Stomach (tissue), 9 donors: ENCODE measurements around the gene CLCA1. TPM values are rescaled to one million over a fixed set of nuclear protein-coding genes. Genes with fewer than 3 reads are reported as not detected.

Source experiments
- DNase-seq, 2 donors: peaks; one replicate each; pipeline versions ENCODE4 v3.0.0 to v3.0.0-alpha.2; 2013 to 2019
- H3K27ac ChIP-seq, 5 donors: fragments of 200-600 bp in 4 of 5; sonication (generic) in 4 of 5; one replicate each; pipeline ENCODE4 v1.5.1; 2013 to 2019; ENCODE audit warnings: mild to moderate bottlenecking in 1 of 5, moderate library complexity in 1 of 5
- H3K27me3 ChIP-seq, 3 donors: fragments of 200-600 bp; sonication (generic); one replicate each; pipeline ENCODE4 v1.5.1; 2017 to 2019; ENCODE audit warnings: mixed run types in 1 of 3
- H3K36me3 ChIP-seq, 4 donors: fragments of 200-600 bp; sonication (generic); 1 replicate in 3 of 4; 2 replicates in 1 of 4; pipeline ENCODE4 v1.5.1; 2016 to 2019
- H3K4me1 ChIP-seq, 4 donors: fragments of 200-600 bp; sonication (generic); one replicate each; pipeline ENCODE4 v1.5.1; 2016 to 2019
- H3K4me3 ChIP-seq, 4 donors: fragments of 200-600 bp; sonication (generic) in 3 of 4; one replicate each; pipeline ENCODE4 v1.5.1; 2016 to 2019; ENCODE audit warnings: mild to moderate bottlenecking in 1 of 4
- H3K9me3 ChIP-seq, 4 donors: fragments of 200-600 bp; sonication (generic); one replicate each; pipeline ENCODE4 v1.5.1; 2016 to 2019
- EP300 ChIP-seq: sonication (generic); formaldehyde crosslinking; IDR thresholded peaks from one replicate; pipeline ENCODE4 v1.6.1; 2017; ENCODE audit warnings: antibody characterized with exemption
- POLR2A ChIP-seq, 4 donors: fragments of 450-650 bp; IDR thresholded peaks; one replicate each; pipeline ENCODE4 v1.6.1; 2016; ENCODE audit warnings: antibody characterized with exemption in 4 of 4, control low read depth in 2 of 4, mild to moderate bottlenecking in 1 of 4, moderate library complexity in 1 of 4
- POLR2AphosphoS5 ChIP-seq, 3 donors: sonication (generic); formaldehyde crosslinking; IDR thresholded peaks; one replicate each; pipeline ENCODE4 v1.6.1; 2016; ENCODE audit warnings: antibody characterized with exemption in 3 of 3
- WGBS, 5 donors: extraction: QIAGEN DNeasy Blood & Tissue Kit in 3 of 5; methylation state at CpG; one replicate each; pipeline versions ENCODE4 v1.1.5 to v1.1.7; 2013 to 2018; 5-methylcytosine and 5-hydroxymethylcytosine counted together
- intact Hi-C: fragments of 100-400 bp; cut with DNase I; formaldehyde crosslinking; loops from one replicate; pipeline ENCODE4 v1.15.1; 2023; ENCODE audit warnings: low total_unique reads
- polyA plus RNA-seq, 3 donors: library from polyadenylated mRNA; stranded (reverse); fragments of 200-250 nt; gene quantifications; one replicate each; pipeline ENCODE4 v1.2.3, GENCODE V29; 2013
- total RNA-seq, 5 donors: library from RNA; depleted of rRNA; stranded (reverse); fragments of >200 nt; gene quantifications; one replicate each; pipeline versions ENCODE4 v1.1.0 to v1.2.3, GENCODE V29; 2014 to 2016
- TF ChIP-seq, protein P1 (sequence below), 7 experiments: fragments of 450-650 bp in 4 of 7; fragments of 200-600 bp in 3 of 7; sonication (generic) in 3 of 7; IDR thresholded peaks; one replicate each; pipeline ENCODE4 v1.5.1; 2016 to 2019; ENCODE audit warnings: antibody characterized with exemption in 7 of 7, control low read depth in 2 of 7, mild to moderate bottlenecking in 1 of 7
- donor health status: healthy with polysubstance abuse.
- donor health status: Bipolar disorder and iron deficiency.
- donor health status: healthy.

CLCA1 gene
- total and polyA plus RNA-seq, 8 donors: 0.12 to 89.8 (median 13.0) TPM; not detected in 4

DNA sequence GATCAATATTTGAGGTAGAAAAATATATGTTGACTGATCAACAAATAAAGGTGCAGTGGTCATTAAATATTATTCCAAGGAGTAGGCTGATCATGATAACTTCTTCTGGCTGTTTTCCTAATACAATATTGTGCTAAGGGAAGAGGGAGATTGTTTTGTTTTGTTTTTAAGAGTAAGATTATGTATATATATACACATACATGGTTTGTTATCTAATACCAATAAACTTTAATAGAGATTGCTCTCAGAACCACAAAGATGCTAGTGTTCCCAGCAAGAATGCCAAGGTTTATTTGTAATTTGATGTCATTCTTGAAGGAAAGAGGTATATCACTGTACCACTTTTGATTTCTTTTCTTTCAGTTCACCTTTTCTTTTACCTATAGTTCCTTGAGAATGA, 34.7 kb upstream of the CLCA1 start:
- intact Hi-C loops: no loop called here
- Histone ChIP-seq H3K9me3 (no peaks in the 10 kb centered on the region), H3K36me3 (no peaks in the 10 kb centered on the region), H3K4me1 (peaks cover 3 to 37% (median 7%) of the 10 kb centered on the region in 4 donors), H3K4me3 (no peak overlapping the region), H3K27me3 (peaks cover 0 to 63% (median 15%) of the 10 kb centered on the region in 3 donors), H3K27ac (no peak overlapping the region)
- no peak for DNase-seq
- TF ChIP-seq POLR2AphosphoS5 (IDR thresholded peaks at IDR 0.05): no peak
- no peak for TF ChIP-seq EP300
- TF ChIP-seq POLR2A (IDR thresholded peaks at IDR 0.05): no peak

DNA sequence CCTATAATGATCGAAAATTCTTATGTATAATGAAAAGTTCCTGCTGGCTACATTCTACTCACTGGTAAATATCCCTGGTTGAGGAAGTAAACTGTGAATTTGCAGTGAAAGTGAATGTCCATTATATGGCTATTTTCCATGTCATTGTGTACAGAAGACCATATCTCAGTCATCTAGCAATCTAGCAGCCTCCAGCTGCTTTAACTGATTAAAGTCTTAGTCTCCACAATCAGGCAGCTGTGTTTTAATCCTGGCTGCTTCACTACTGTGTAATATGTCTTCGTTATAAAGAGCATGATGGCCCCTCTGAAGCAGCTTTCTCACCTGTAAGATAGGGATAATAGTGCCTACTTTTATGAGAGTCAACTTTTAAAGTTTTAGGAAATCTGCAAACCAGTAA, 33.4 kb upstream of the CLCA1 start:
- Histone ChIP-seq H3K4me1 (peaks cover 2 to 24% (median 4%) of the 10 kb centered on the region in 4 donors), H3K27ac (no peak overlapping the region), H3K36me3 (no peaks in the 10 kb centered on the region), H3K4me3 (no peak overlapping the region), H3K9me3 (no peaks in the 10 kb centered on the region), H3K27me3 (peaks cover 0 to 74% (median 20%) of the 10 kb centered on the region in 3 donors)
- no peak for TF ChIP-seq EP300
- TF ChIP-seq, protein P1, sequence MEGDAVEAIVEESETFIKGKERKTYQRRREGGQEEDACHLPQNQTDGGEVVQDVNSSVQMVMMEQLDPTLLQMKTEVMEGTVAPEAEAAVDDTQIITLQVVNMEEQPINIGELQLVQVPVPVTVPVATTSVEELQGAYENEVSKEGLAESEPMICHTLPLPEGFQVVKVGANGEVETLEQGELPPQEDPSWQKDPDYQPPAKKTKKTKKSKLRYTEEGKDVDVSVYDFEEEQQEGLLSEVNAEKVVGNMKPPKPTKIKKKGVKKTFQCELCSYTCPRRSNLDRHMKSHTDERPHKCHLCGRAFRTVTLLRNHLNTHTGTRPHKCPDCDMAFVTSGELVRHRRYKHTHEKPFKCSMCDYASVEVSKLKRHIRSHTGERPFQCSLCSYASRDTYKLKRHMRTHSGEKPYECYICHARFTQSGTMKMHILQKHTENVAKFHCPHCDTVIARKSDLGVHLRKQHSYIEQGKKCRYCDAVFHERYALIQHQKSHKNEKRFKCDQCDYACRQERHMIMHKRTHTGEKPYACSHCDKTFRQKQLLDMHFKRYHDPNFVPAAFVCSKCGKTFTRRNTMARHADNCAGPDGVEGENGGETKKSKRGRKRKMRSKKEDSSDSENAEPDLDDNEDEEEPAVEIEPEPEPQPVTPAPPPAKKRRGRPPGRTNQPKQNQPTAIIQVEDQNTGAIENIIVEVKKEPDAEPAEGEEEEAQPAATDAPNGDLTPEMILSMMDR (IDR thresholded peaks at IDR 0.05): no peak
- TF ChIP-seq POLR2AphosphoS5 (IDR thresholded peaks at IDR 0.05): no peak
- TF ChIP-seq POLR2A (IDR thresholded peaks at IDR 0.05): no peak
- 10 to 53% (median 25%) methylated on average over 2 of the region's 2 CpGs for WGBS, 5 donors
- intact Hi-C loops: no loop called here
- DNase-seq: no peak

DNA sequence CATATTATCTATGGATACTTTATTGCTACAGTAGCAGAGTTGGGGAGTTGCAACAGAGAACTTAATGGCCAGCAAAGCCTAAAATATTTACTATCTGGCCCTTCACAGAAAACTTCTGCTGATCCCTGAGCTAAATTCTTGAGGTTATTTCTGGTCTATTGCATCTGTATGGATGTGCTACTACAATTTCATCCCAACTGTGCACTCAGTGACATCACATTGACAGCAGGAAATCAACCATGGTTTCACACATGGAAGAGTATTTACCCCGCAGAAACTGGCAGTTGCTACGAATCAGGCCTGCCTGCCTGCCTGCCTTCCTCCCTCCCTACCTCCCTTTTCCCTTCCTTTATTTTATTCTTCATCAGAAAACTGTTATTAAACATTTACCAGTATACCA, 32.7 kb upstream of the CLCA1 start:
- intact Hi-C loops: no loop called here
- H3K4me1 ChIP-seq: peaks cover 0 to 19% (median 2%) of the 10 kb centered on the region in 4 donors
- no peaks in the 10 kb centered on the region for H3K36me3 ChIP-seq
- H3K27me3 ChIP-seq: peaks cover 0 to 72% (median 20%) of the 10 kb centered on the region in 3 donors
- H3K27ac ChIP-seq: no peak overlapping the region
- no peaks in the 10 kb centered on the region for H3K9me3 ChIP-seq
- WGBS, 5 donors: 63 to 80% (median 69%) methylated on average over 2 of the region's 2 CpGs
- peak in 1 of 2 donors; percentile 23 for DNase-seq
- H3K4me3 ChIP-seq: no peak overlapping the region
- TF ChIP-seq, protein P1 (IDR thresholded peaks at IDR 0.05): no peak
- TF ChIP-seq EP300: no peak
- TF ChIP-seq POLR2AphosphoS5 (IDR thresholded peaks at IDR 0.05): no peak
- TF ChIP-seq POLR2A (IDR thresholded peaks at IDR 0.05): no peak

DNA sequence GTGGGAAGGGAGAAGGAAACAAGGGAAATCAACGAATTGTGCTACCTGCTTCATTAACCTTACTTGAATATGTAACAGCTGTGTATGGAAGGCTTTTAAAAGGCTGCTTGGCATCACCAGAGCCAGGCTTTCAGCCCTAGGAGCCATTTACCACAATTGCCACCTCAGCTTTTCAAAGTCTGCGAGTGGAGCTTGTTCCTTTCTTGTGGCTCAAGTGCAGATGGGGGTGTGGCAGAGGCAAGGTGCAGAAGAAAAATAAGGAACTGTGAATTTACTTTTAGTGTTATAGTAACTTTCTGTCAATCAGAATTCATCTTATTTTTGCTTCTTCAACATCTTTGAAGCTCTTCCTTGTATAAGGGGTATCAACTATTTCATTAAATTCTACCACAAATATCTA, 27.1 kb upstream of the CLCA1 start:
- H3K36me3 ChIP-seq: no peaks in the 10 kb centered on the region

DNA sequence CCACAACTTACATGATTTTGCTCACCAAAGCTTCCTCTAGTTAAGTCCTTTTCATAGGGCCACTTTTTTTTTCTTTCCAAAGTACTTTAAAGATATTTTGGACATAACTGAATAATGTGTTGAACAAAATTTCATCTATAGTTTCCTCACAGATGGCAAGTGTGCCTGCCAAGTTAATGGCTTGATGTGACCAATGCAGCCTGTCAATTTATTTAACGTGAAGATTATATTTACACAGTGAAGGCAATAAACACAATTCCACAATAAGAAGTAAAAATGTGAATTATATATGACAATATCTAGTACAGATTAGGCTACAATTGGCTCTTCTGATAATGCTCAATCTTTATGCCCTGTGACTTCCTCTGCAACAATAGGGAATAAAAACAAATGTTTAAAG, 26.7 kb upstream of the CLCA1 start:
- no peaks in the 10 kb centered on the region for H3K9me3 ChIP-seq
- H3K27ac ChIP-seq: no peak overlapping the region
- H3K27me3 ChIP-seq: peaks cover 0 to 39% (median 17%) of the 10 kb centered on the region in 3 donors
- WGBS, 5 donors: 25 to 48% (median 42%) methylated on average over 1 of the region's 1 CpG
- H3K4me1 ChIP-seq: no peaks in the 10 kb centered on the region
- no peaks in the 10 kb centered on the region for H3K36me3 ChIP-seq
- no peak for DNase-seq
- H3K4me3 ChIP-seq: no peak overlapping the region
- TF ChIP-seq, protein P1 (IDR thresholded peaks at IDR 0.05): no peak
- TF ChIP-seq EP300 (no peak), POLR2A (IDR thresholded peaks at IDR 0.05) (no peak), POLR2AphosphoS5 (IDR thresholded peaks at IDR 0.05) (no peak)
- intact Hi-C loops: no loop called here

More for the DNA sequence above, 27.1 kb upstream of the CLCA1 start:
- H3K4me3 ChIP-seq: no peak overlapping the region
- H3K27ac ChIP-seq: no peak overlapping the region
- H3K27me3 ChIP-seq: peaks cover 0 to 43% (median 20%) of the 10 kb centered on the region in 3 donors
- no peaks in the 10 kb centered on the region for H3K9me3 ChIP-seq
- intact Hi-C loops: no loop called here
- WGBS, 5 donors: 44 to 78% (median 52%) methylated on average over 2 of the region's 2 CpGs
- TF ChIP-seq, protein P1 (IDR thresholded peaks at IDR 0.05): no peak
- TF ChIP-seq EP300 (no peak), POLR2AphosphoS5 (IDR thresholded peaks at IDR 0.05) (no peak)
- DNase-seq: peak in 1 of 2 donors; percentile 38
- no peaks in the 10 kb centered on the region for H3K4me1 ChIP-seq
